Effector memory CD4-positive, alpha-beta T cell (primary cell): ENCODE measurements around the gene PDGFC.

Source experiments
- DNase-seq, 3 donors: peaks; one replicate each; pipeline ENCODE4 v3.0.0-alpha.2; 2020
- H3K27ac ChIP-seq: 2 replicates; pipeline ENCODE4 v1.7.0; 2013; ENCODE audit warnings: mild to moderate bottlenecking, low read length, moderate library complexity; ENCODE audit not compliant: insufficient read depth, poor library complexity, severe bottlenecking
- H3K27me3 ChIP-seq: replicated peaks from 2 replicates; pipeline ENCODE4 v1.7.0; 2013; ENCODE audit warnings: mild to moderate bottlenecking, low read length; ENCODE audit not compliant: insufficient read depth, control insufficient read depth, poor library complexity, severe bottlenecking
- H3K36me3 ChIP-seq: 2 replicates; pipeline ENCODE4 v1.7.0; 2013; ENCODE audit warnings: mild to moderate bottlenecking, low read length, moderate library complexity; ENCODE audit not compliant: control insufficient read depth, insufficient read depth
- H3K4me1 ChIP-seq: 2 replicates; pipeline ENCODE4 v1.7.0; 2013; ENCODE audit warnings: low read length, mild to moderate bottlenecking; ENCODE audit not compliant: control insufficient read depth, insufficient read depth, poor library complexity, severe bottlenecking
- H3K4me3 ChIP-seq: 2 replicates; pipeline ENCODE4 v1.7.0; 2013; ENCODE audit warnings: low read length, low read depth, mild to moderate bottlenecking; ENCODE audit not compliant: insufficient read depth, poor library complexity, severe bottlenecking
- H3K9me3 ChIP-seq: 2 replicates; pipeline ENCODE4 v1.7.0; 2013; ENCODE audit warnings: mild to moderate bottlenecking, low read length, moderate library complexity; ENCODE audit not compliant: control insufficient read depth

The PDGFC gene

GRCh38 chr4:156975686-156976085, 4.1 kb upstream of the PDGFC start:
- Histone ChIP-seq H3K9me3 (no peaks in the 10 kb centered on the region), H3K36me3 (no peaks in the 10 kb centered on the region), H3K4me1 (peaks cover 3% of the 10 kb centered on the region), H3K27ac (no peak overlapping the region), H3K4me3 (no peak overlapping the region), H3K27me3 (peaks cover 7% of the 10 kb centered on the region)
- no peak for DNase-seq

DNA sequence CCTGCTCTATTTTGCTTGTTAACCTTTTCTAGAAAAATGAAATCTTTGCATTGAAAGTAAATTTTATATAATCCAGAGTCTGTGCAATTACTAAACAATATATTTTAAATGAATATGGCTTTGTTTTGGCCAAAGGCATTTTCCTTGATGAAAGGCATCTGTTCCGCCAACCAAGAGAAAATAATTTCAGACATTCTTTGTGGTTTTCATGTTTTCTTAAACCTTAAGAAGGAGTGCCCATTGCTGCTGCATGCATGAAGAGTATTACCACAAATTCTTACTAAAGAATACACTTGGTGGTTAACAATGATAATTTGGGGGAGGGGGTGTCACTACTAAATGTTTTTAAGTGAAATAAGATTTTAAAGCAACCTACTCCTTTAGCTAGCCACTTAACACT, 2.7 kb upstream of the PDGFC start:
- no peak overlapping the region for H3K27ac ChIP-seq
- DNase-seq: no peak

DNA sequence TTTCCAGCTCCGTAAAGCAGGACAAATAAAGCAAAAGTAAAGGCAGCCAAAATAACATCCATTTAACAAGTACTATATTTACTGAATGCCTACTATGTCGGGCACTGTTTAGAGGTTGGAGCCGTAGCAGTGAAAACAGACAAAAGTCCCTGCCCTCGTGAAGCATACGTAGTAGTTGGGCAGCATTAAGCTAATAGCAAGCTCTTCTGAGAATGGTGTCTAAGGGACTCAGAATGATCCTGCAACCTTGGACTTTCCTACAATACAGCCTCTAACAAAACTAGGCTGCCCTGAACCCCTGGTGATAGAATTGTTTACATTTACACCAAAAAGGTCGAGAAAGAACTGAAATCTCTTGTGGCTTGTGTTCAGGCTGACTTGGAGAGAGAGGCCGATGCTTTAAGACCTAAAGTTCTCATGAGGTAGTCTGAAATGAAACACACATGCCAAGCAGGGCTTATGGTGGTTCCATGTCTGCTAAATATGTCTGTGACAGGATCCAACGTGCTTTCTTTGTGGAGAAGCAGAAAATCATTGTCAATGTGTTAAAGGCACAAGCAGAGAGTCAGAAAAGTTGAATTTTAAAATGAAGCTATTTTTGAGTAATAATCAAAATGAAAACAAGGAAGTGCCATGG, 898 bp upstream of the PDGFC start:
- Histone ChIP-seq H3K36me3 (no peaks in the 10 kb centered on the region), H3K4me3 (no peak overlapping the region), H3K9me3 (no peaks in the 10 kb centered on the region), H3K27me3 (peaks cover 7% of the 10 kb centered on the region), H3K4me1 (peaks cover 3% of the 10 kb centered on the region), H3K27ac (no peak overlapping the region)
- no peak for DNase-seq

More for the DNA sequence above, 2.7 kb upstream of the PDGFC start:
- Histone ChIP-seq H3K27me3 (peaks cover 7% of the 10 kb centered on the region), H3K4me3 (no peak overlapping the region), H3K4me1 (peaks cover 3% of the 10 kb centered on the region), H3K9me3 (no peaks in the 10 kb centered on the region), H3K36me3 (no peaks in the 10 kb centered on the region)

DNA sequence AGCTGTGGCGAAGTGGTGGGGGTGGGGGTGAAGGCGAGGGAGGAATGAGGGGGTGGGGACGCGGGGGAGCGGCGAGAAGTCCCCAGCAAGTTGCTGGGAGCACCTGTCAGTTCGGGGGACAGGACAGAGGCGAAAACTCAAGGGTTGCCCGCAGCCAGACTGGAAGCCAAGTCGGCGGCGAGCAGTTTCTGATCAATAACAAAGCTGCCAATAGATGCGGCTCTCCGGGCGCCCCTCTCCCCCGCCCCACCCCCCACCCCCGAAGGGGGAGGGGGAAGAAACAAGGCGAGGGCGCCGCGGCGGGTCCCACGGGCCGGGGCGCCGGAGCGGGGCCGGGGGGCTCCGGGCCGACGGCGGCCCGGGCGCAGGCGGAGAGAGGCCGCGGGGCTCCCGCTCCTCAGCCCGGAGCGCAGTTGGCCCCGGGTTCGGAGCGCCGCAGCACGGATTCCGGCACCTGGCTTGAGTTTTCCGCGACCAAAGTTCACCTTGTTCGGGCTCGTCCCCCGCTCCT, 379 bp downstream of the PDGFC start:
- no peaks in the 10 kb centered on the region for H3K9me3 ChIP-seq
- H3K27ac ChIP-seq: no peak overlapping the region
- no peaks in the 10 kb centered on the region for H3K36me3 ChIP-seq
- peaks cover 3% of the 10 kb centered on the region for H3K4me1 ChIP-seq
- DNase-seq: no peak
- peaks cover 7% of the 10 kb centered on the region for H3K27me3 ChIP-seq
- H3K4me3 ChIP-seq: no peak overlapping the region

DNA sequence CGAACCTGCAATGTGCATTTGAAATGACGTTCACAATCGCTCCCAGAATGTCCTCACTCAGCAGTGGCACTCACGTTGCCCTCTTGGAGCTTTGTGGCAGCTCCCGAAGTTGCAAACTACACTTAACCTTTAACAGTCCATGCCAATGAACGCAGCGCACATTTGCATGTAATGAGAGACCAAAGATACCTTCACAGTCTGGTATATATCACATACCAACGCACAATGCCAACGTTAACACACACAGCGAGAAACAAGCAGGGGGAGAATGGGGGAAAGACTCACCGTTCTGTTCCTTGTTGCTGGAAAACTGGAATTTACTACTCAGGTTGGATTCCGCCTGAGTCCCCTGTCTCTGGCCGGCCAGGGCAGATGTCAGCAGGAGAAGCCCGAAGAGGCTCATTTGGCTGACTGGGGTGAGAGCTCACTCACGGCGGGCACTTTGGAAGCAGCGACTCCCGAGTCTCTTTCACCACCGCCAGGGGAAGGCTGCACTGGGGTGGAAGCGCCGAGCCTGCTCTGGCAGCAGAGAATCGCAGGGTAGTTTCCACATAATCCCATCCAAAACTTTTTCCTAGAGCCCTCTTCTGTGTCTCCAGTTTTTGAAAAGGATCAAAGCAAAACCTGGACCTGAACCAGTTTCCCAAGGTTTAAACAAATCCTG, 966 bp downstream of the PDGFC start:
- DNase-seq: no peak
- H3K4me3 ChIP-seq: no peak overlapping the region
- H3K9me3 ChIP-seq: no peaks in the 10 kb centered on the region
- H3K36me3 ChIP-seq: no peaks in the 10 kb centered on the region
- H3K4me1 ChIP-seq: peaks cover 3% of the 10 kb centered on the region
- peaks cover 7% of the 10 kb centered on the region for H3K27me3 ChIP-seq
- no peak overlapping the region for H3K27ac ChIP-seq

GRCh38 chr4:156969911-156970310, 1.7 kb downstream of the PDGFC start:
- no peaks in the 10 kb centered on the region for H3K36me3 ChIP-seq
- no peaks in the 10 kb centered on the region for H3K9me3 ChIP-seq
- no peak overlapping the region for H3K27ac ChIP-seq
- H3K4me3 ChIP-seq: no peak overlapping the region
- H3K27me3 ChIP-seq: peaks cover 7% of the 10 kb centered on the region
- H3K4me1 ChIP-seq: peaks cover 3% of the 10 kb centered on the region
- no peak for DNase-seq

DNA sequence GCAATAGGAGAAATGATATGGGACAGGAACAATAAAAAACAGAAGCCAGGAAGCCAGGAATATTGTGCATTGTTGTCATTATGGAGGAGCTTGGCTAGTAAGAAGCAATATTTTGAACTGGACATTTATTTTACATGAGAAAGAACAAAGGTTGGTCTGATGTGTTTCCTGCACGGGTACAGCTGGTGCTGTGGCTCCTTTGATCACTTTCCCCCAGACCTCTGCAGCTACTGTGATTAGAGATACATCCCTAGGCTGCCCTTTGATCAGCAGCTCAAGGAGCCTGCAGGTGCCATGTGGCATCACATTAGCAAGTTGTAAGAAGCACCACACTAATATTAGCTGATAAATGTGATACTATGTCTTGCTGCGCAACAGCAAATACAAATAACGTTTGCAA, 2.5 kb downstream of the PDGFC start:
- no peak overlapping the region for H3K27ac ChIP-seq

GRCh38 chr4:156968479-156968984, 3.1 kb downstream of the PDGFC start:
- Histone ChIP-seq H3K4me1 (peaks cover 3% of the 10 kb centered on the region), H3K27me3 (peaks cover 7% of the 10 kb centered on the region), H3K36me3 (no peaks in the 10 kb centered on the region), H3K27ac (no peak overlapping the region), H3K4me3 (no peak overlapping the region), H3K9me3 (no peaks in the 10 kb centered on the region)
- no peak for DNase-seq

More for the DNA sequence above, 2.5 kb downstream of the PDGFC start:
- Histone ChIP-seq H3K9me3 (no peaks in the 10 kb centered on the region), H3K27me3 (peaks cover 7% of the 10 kb centered on the region), H3K36me3 (no peaks in the 10 kb centered on the region), H3K4me3 (no peak overlapping the region), H3K4me1 (peaks cover 3% of the 10 kb centered on the region)
- DNase-seq: no peak

DNA sequence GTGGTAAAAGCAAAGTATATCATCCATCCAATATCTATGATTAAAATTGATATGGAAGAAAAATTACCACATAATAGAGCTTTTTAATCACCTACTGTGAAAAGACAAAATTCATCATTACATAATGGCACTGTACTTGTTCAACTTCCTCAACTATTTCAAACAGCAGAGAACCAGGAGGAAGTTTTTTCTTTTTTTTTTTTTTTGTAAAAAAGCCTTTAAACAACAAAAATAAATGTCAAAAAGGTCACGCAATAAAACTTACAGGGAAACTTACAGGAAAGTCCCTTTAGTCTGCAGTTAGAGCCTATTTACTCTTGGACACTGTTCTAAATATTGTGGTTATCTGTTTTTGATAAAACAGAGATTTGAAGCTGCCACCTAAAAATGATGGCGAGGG, 4.8 kb downstream of the PDGFC start:
- Histone ChIP-seq H3K36me3 (no peaks in the 10 kb centered on the region), H3K4me3 (no peak overlapping the region), H3K27ac (no peak overlapping the region), H3K27me3 (no peaks in the 10 kb centered on the region), H3K4me1 (peaks cover 3% of the 10 kb centered on the region), H3K9me3 (no peaks in the 10 kb centered on the region)
- no peak for DNase-seq

DNA sequence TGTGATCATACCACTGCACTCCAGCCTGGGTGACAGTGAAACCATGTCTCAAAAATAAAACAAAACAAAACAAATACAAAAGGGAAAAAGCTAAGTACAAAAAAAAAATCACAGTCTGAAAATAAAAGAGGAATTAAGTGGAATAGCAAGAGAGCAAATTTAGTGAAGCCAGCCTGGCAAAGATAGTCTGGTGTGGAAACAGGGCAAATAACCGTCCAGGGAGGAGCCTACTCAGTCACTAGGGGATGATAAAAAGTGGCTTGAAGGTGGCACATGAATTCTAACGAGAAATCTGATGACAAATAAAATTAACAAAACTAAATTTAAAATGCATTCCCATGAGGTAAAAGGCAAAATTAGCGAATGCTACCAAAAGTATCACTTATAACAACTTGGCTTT, 8.2 kb downstream of the PDGFC start:
- H3K36me3 ChIP-seq: no peaks in the 10 kb centered on the region
- DNase-seq: no peak
- H3K4me3 ChIP-seq: no peak overlapping the region
- H3K27ac ChIP-seq: no peak overlapping the region
- no peaks in the 10 kb centered on the region for H3K27me3 ChIP-seq
- H3K4me1 ChIP-seq: no peaks in the 10 kb centered on the region
- H3K9me3 ChIP-seq: no peaks in the 10 kb centered on the region
